ENCODE data around the gene WDR93.

DNA sequence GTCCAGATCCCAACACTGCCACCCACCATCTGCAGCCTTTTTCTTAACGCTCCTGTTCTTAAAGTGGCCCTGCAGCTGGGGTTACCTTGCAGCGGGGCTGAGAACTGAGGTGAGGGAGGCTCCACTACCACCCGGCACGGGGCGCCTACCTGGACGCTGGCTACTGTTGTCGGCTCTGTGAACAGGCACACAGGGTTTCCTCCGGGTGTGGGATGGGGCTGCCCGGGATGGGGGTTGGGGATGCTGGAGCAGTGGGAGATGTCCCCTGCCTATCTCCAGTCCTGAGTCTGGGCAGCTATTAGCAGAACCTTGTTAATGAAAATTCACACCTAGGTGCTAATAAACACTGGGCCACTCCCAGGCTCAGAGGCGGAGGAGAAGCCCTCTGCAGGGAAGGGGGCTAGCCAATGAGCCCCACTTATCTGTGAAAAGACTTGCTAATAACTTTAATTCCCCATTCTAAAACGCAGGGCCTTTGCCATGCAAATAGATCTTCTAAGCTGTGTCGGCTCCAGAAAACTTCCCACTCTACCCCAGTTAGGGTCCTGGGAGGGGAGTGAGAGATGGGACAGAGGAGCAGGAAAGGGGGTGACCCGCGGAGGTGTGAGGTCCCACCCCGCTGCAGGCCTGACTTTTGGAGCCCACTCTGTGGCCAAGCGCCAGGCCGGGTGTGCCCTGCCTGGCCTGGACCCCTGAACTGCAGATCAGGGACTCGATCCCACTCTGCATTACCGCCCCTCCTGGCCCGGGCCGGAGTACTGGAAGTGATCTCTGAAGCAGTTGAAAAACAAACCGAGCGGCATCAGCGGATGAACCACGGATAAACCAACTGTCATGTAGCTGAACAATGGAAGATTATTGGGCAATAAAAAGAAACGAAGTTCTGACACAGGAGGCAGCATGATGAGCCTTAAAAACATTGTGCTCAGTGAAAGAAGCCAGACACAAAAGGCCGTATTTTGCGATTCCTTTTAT, 57.4 kb downstream of the WDR93 start:
- no peak for TF ChIP-seq POLR2A (IDR thresholded peaks at IDR 0.05)
- no peak for TF ChIP-seq CTCF (IDR thresholded peaks at IDR 0.05)
